ENCODE measurements around the gene TTC23L. TPM values are rescaled to one million over a fixed set of nuclear protein-coding genes. Genes with fewer than 3 reads are reported as not detected.

Gene TTC23L
- total RNA-seq, 1 experiment from 2014 or later: 0.54 TPM

DNA sequence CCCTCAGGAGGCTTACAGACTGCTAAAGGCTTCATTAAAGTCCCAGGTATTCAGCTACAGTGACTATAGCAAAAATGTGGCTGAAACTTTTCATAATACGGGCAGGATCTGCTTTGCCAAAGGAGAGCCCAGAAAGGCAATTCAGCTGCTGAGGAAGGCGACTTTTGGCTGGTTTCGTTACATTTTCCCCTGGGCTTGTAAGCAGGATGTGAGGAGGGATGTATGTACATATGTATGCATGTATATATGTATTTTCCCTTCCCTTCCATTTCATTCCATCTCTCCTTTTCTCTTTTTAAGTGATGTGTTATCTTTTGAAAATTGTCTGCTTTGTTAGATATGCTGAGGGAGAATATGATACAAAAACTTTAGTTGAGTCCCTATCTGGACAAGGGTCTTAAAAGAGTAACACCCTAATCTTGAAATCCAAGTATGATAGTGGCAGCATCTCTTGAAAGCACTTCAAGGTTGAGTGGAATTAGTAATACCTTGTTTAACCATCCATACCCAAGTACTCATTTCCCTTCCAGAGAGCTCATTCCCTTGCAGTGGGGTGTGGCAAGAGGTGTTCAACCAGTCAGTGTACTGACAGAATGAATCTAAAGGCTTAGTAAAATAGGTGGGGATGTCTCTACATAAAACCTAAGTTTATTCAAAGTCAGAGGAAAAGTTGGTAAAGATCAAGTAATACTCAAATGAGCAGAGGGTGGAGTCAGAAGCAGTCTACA is 47.6 kb downstream of the TTC23L start:
- CTCF ChIA-PET: interaction anchor here (0.6 kb wide), 1 partner anchor 878 kb away, joined by 5 read pairs; no protein-coding TSS in a partner anchor
- TF ChIP-seq CTCF (IDR thresholded peaks at IDR 0.05; ENCODE audit: unreplicated experiment): no peak
- Mint-ChIP-seq H3K27me3 (ENCODE audit: unreplicated experiment) (peaks cover 10% of the 10 kb centered on the region), H3K36me3 (ENCODE audit: insufficient read depth, unreplicated experiment) (no peaks in the 10 kb centered on the region), H3K9me3 (ENCODE audit: low read depth, unreplicated experiment) (no peaks in the 10 kb centered on the region), H3K27ac (ENCODE audit: unreplicated experiment) (no peak overlapping the region), H3K4me3 (ENCODE audit: low read depth, unreplicated experiment) (no peak overlapping the region), H3K4me1 (ENCODE audit: low read depth, unreplicated experiment) (no peaks in the 10 kb centered on the region)
- DNase-seq: no peak
- intact Hi-C loops (cut with micrococcal nuclease; ENCODE audit: unreplicated experiment): no loop called here
- no TSS peak for BruUV-seq (replicated peaks)

GRCh38 chr5:34889394-34889793 is 50.4 kb downstream of the TTC23L start:
- Mint-ChIP-seq H3K4me3 (ENCODE audit: low read depth, unreplicated experiment) (no peak overlapping the region), H3K9me3 (ENCODE audit: low read depth, unreplicated experiment) (no peaks in the 10 kb centered on the region), H3K27ac (ENCODE audit: unreplicated experiment) (no peak overlapping the region), H3K4me1 (ENCODE audit: low read depth, unreplicated experiment) (no peaks in the 10 kb centered on the region), H3K36me3 (ENCODE audit: insufficient read depth, unreplicated experiment) (no peaks in the 10 kb centered on the region), H3K27me3 (ENCODE audit: unreplicated experiment) (peaks cover 10% of the 10 kb centered on the region)
- intact Hi-C loops (cut with micrococcal nuclease; ENCODE audit: unreplicated experiment): no loop called here
- CTCF ChIA-PET: no interaction called here
- BruUV-seq (replicated peaks): no TSS peak
- no peak for DNase-seq
- TF ChIP-seq CTCF (IDR thresholded peaks at IDR 0.05; ENCODE audit: unreplicated experiment): no peak

GRCh38 chr5:34891981-34892380 is 53.0 kb downstream of the TTC23L start:
- peaks cover 2% of the 10 kb centered on the region for H3K27me3 Mint-ChIP-seq (ENCODE audit: unreplicated experiment)
- no peak for TF ChIP-seq CTCF (IDR thresholded peaks at IDR 0.05; ENCODE audit: unreplicated experiment)
- H3K4me3 Mint-ChIP-seq (ENCODE audit: low read depth, unreplicated experiment): no peak overlapping the region
- H3K4me1 Mint-ChIP-seq (ENCODE audit: low read depth, unreplicated experiment): no peaks in the 10 kb centered on the region
- intact Hi-C loops (cut with micrococcal nuclease; ENCODE audit: unreplicated experiment): loop anchor here (10.0 kb wide), 1 partner anchor 207 kb away; no protein-coding TSS in a partner anchor
- no peak for DNase-seq
- no peak overlapping the region for H3K27ac Mint-ChIP-seq (ENCODE audit: unreplicated experiment)
- CTCF ChIA-PET: no interaction called here
- no TSS peak for BruUV-seq (replicated peaks)
- H3K9me3 Mint-ChIP-seq (ENCODE audit: low read depth, unreplicated experiment): no peaks in the 10 kb centered on the region
- H3K36me3 Mint-ChIP-seq (ENCODE audit: insufficient read depth, unreplicated experiment): no peaks in the 10 kb centered on the region

- CTCF ChIA-PET: interaction anchor here (0.7 kb wide), 1 partner anchor 54 kb away, joined by 3 read pairs; no protein-coding TSS in a partner anchor
- Mint-ChIP-seq H3K36me3 (ENCODE audit: insufficient read depth, unreplicated experiment) (no peaks in the 10 kb centered on the region), H3K27me3 (ENCODE audit: unreplicated experiment) (no peaks in the 10 kb centered on the region), H3K9me3 (ENCODE audit: low read depth, unreplicated experiment) (no peaks in the 10 kb centered on the region), H3K4me1 (ENCODE audit: low read depth, unreplicated experiment) (no peaks in the 10 kb centered on the region), H3K4me3 (ENCODE audit: low read depth, unreplicated experiment) (no peak overlapping the region), H3K27ac (ENCODE audit: unreplicated experiment) (no peak overlapping the region)
- no peak for DNase-seq
- intact Hi-C loops (cut with micrococcal nuclease; ENCODE audit: unreplicated experiment): loop anchor here (10.0 kb wide), 1 partner anchor 208 kb away; no protein-coding TSS in a partner anchor
- TF ChIP-seq CTCF (IDR thresholded peaks at IDR 0.05; ENCODE audit: unreplicated experiment): no peak
- BruUV-seq (replicated peaks): no TSS peak
These were observed 53.5 kb downstream of the TTC23L start for GRCh38 chr5:34892414-34892813.

Data from Calu3 (cell line).